ENCODE results near the gene SESN3.
"Not testable (repeated sequence)": the region's sequence is repeated elsewhere in the genome, so short reads cannot be mapped to it uniquely, and the experiment has no call there.

The SESN3 gene

DNA sequence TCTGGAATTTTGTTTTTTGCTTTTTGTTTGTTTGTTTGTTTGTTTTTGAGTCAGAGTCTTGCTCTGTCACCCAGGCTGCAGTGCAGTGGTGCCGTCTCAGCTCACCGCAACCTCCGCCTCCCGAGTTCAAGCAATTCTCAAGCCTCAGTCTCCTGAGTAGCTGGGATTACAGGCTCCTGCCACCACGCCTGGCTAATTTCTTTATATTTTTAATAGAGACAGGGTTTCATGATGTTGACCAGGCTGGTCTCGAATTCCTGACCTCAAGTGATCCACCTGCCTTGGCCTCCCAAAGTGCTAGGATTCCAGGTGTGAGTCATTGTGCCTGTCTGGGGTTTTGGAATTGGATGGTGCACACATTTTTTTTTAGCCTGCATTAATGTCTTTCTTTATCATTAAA lies 20.9 kb upstream of the SESN3 start:
- DNase-seq (ENCODE audit: low read depth), result not testable (repeated sequence)

- no peak for DNase-seq (ENCODE audit: low read depth)
These were observed 17.9 kb upstream of the SESN3 start for GRCh38 chr11:95248666-95249467.

DNA sequence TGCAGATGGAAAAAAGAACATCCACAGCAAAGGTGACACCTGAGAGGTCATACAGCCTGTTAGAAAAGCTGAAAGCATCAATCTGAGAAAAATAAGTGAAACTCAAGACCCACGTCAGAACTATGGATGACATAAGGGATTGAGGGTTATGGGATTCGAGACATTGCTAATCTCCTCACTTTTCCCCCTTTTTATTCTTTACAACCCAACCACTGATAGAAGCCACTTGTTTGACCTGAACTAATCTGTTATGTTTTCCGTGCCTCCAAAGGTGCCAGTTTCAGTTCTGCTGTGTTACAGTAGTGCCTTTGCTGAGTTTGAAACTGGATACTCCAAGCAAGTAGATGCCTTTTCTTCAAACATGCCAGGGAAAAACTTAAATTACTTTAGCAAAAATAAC lies 16.9 kb upstream of the SESN3 start:
- DNase-seq (ENCODE audit: low read depth), result no peak

DNA sequence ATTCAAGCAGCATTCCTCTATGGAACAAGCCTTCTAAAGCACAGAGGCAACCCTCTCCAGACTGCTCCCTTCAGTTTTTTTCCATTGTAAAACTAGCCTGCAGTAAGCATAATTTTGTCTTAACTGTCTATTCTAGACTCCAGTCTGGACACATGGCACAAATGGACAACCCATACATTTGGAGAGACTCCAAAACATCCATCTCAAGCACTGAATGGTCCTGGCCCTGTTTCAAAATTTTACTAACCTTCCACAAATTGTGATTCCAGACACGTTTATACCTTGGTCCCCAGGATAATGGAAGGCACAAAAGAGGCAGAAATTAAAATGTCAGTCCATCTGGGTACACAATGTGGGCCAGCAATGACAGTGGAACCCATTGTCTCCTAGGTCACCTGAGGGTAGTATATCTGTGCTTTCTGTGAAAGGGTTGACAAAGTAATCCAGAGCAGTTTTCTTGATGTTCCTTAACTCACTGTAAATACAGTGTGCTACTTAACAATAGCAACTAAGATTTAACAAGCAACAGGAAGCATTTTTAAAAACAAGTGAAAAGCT lies 16.2 kb upstream of the SESN3 start:
- DNase-seq (ENCODE audit: low read depth), result no peak

DNA sequence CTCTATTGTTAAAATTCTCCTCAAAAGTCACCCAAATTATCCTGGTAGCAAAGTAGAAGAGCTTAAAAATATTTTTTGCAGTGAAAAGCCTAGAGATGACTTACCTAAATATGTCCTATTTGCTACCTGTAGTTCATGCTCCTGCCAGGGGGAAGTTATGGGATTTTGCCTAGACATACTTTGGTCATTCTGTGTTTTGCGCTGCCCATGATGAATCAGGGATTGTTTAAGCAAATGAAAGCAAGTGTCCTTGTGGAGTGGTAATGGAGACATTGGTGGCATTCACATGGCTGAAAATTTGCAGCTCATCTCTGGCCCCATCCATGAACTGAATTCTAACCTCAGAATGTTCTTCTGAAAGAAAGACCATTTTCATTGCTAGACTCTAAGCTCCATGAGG lies 14.6 kb upstream of the SESN3 start:
- DNase-seq (ENCODE audit: low read depth), result no peak

GRCh38 chr11:95245038-95245437 lies 14.0 kb upstream of the SESN3 start:
- DNase-seq (ENCODE audit: low read depth), result peak; percentile 3

GRCh38 chr11:95243673-95244072 lies 12.7 kb upstream of the SESN3 start:
- no peak for DNase-seq (ENCODE audit: low read depth)

DNA sequence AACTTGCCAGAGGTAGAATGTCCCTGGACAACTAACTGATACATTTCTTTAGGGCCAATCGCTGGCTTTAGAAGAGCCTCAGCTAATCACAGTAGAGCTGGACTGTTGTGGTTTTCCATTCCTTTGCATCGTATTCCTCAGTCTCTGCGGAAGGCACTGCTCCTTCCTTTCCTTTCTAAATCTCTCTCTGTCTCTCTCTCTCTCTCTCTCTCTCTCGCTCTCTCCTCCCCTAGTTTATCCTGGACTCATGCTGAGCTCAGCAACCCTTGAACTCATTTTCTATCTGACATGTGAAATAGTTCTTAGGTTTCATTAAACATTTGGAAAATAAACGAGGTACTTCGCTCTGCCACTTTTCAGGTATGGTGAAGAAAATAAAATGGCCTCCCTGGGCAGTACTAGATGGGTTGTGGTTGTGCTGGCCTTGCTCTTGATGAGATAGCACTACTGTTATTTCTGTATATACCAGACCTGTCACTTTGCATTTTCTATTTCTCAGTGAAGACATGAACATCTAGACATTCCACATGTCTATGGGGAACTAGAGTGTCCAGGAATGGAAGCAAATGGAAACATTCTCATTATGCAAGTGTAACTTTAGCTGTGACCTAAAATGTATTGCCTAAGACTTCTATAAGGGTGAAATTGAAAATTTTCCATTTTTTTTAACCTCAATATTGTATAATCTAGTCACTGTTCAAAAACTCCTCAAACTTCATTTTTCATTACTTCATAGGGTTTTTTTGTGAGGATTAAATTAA lies 12.0 kb upstream of the SESN3 start:
- peak; percentile 75 for DNase-seq (ENCODE audit: low read depth)

DNA sequence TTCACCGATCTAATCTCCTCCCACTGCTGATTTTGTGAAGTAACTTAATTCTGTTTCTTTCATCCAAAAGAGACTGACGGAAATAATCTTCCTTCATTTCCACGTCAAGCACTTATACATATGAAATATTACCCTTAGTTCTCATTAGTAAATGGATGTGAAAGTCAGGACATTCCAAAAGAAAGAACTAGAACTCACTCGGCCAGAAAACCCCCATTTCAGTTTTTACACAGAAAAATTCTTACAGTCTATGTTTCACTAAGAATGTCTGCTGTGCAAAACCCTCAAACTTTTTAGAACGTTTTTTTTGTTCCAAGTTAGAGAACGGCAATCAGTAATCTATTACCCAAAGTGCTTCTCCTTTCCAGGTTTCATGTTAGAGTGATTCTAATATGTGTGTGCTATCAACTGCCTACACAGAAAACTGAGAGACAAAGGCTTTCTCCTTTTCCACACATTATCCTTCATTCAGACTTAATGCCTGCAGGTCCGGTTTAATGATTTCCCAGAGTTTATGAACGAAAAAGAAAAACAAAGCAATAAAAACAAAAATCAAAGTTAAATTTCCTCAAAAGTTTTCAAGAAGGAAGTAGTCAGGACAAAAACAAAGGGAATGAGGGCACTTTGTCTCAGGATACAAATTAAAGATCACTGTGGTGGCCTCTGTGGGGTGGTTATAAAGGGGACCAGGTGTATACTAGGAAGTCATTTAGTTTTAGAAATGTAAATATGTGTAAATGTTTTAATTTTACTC lies 11.3 kb upstream of the SESN3 start:
- no peak for DNase-seq (ENCODE audit: low read depth)

GRCh38 chr11:95241681-95242081 lies 10.7 kb upstream of the SESN3 start:
- no peak for DNase-seq (ENCODE audit: low read depth)

DNA sequence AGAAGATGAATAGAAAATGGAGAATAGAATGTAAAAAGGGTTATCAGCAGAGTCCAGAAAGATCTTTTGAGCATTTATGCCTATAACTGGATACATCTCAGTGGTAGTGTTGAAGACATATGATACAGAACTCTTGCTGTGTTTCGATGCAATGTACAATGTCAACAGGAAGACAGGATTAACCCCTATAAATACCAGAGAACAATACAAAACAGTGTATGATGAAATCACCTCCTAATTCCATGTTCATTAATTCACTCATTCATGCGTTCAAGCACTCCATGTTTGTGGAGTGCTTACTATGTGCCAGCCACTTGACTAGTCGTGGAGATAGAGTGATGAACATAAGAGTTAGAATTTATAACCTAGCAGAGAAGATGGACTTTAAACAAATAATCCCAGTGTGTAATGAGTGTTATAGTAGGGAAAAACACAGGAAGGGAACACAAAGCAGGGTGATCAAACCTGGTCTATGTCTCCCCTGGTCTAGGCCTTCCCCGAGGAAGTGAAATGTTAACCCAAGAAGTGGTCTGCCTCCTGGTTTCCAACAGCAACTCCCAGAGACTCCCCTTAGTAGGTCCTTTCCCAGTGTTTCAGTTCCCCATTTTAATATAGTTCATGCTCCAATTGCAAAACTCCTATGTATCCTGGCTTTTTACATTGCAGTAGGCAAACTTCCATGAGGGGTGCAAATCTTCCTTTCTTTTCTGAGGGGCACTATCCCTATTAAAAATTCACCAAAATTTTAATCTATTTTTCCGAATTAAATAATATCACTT lies 9.1 kb upstream of the SESN3 start:
- DNase-seq (ENCODE audit: low read depth), result no peak

DNA sequence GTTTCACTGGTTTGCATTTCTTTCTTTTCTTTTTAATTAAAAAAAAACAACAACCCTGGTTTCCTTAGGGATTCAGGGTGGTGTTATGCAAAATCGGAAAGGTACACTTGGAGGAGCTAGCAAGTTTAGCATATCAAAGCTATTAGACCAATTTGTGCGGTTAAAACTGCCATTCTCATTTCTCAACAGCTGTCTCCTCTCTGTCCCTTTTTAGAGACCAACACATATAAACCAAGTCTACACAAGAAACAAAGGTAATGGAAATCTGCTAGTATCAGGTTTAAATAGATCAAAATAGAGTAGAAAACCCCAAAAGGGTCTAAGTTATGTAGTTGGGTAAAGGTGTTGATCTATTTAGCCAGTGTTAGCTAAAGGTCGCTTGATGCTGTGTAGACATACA lies 1.7 kb upstream of the SESN3 start:
- no peak for DNase-seq (ENCODE audit: low read depth)

GRCh38 chr11:95231881-95232605 lies 1.0 kb upstream of the SESN3 start:
- DNase-seq (ENCODE audit: low read depth), result peak; percentile 34

- DNase-seq (ENCODE audit: low read depth), result no peak
These were observed 234 bp downstream of the SESN3 start for GRCh38 chr11:95230810-95231126.

- peak; percentile 37 for DNase-seq (ENCODE audit: low read depth)
These were observed 801 bp downstream of the SESN3 start for GRCh38 chr11:95229993-95230809.

DNA sequence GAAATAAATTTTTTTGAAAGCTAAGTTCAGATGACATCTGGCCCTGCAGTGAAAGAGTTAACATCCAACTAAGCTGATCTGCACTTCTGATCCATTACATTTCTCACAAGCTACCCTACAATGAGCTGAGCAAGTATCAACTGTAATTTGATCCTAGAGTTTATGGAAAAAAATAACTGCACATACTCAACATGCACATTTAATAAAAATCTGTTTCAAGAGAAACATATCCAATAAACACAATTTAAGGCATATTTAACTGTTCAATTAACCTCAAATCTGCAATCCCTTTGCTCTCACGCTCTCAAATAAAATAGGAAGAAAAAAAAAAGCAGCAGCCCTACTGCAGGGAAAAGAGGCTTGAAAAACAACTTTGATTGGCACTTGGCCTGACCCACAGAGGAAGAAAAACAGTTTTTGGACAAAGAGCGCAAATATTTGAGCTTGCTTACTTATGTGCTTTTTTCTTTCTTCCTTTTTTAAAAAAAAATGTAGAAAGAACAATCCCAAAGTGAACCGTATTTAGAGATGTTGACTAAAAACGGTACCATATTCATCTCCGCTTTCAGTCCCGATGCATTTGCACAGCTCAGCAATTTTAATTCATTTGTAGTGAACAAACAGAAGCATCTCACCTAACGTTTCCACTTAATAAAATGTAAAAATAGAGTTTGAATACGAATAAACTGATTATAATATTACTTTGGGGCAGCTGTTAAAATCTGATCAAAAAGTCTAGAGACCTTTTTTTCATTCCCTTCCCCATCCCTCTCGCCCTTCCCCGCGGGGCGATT lies 1.6 kb downstream of the SESN3 start:
- peak; percentile 56 for DNase-seq (ENCODE audit: low read depth)

DNA sequence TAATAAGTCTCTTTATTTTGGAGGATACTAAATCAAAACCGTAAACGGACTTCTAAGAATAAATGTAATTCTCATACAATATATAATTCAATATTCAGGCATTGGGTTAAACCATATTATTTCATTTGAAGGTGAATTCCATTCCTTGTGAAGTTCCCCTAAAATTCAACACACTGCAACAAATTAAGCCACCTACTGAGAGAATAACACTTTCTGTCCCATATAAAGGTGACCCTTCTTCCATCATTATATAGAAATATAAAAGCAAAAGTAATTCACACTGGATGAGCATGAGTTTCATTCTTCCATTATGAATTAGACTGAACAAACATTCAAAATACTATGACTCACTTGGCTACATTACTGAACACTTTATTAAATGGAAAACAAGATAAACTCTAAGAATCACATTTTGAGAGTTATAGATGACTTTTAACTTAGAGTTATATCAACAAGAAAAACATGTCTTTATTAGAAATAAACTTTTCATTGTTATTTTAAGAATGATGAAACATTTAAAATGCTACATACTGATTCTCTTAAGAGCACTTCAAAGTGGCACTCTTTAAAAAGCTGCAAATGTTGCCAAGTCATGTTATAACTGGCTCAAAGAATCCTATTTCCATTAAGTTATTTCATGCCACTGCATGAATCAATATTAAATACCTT lies 2.8 kb downstream of the SESN3 start:
- peak; percentile 22 for DNase-seq (ENCODE audit: low read depth)

GRCh38 chr11:95227060-95227459 lies 3.9 kb downstream of the SESN3 start:
- DNase-seq (ENCODE audit: low read depth), result not testable (repeated sequence)

DNA sequence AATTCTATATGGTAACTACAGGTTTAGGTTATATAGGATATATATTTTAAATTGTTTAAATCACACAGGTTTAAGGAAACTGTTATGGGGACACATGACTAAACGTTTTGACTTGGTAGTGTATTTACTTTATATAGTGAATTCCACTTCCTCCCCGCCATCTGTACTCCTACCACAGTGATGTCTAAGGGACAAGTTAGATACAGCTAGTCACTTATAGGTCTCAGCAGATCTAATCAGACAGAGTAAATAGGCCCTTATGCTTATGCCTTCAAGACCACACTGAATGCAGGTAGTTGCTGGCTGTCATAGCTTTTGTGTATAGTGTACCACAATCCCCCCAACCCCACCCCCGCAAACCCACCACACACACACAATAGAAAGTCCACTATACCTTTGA lies 8.2 kb downstream of the SESN3 start:
- DNase-seq (ENCODE audit: low read depth), result no peak
